GM12801 (cell line): ENCODE measurements around the gene FYN.

Experiments used
- TF ChIP-seq, protein P1 (sequence below): IDR thresholded peaks from one replicate; pipeline ENCODE4 v1.5.1; 2011; ENCODE audit warnings: control low read depth; ENCODE audit not compliant: insufficient read length; ENCODE audit errors: extremely low read depth

The FYN gene

GRCh38 chr6:111912904-111913303 lies 39.7 kb upstream of the FYN start:
- TF ChIP-seq, protein P1, sequence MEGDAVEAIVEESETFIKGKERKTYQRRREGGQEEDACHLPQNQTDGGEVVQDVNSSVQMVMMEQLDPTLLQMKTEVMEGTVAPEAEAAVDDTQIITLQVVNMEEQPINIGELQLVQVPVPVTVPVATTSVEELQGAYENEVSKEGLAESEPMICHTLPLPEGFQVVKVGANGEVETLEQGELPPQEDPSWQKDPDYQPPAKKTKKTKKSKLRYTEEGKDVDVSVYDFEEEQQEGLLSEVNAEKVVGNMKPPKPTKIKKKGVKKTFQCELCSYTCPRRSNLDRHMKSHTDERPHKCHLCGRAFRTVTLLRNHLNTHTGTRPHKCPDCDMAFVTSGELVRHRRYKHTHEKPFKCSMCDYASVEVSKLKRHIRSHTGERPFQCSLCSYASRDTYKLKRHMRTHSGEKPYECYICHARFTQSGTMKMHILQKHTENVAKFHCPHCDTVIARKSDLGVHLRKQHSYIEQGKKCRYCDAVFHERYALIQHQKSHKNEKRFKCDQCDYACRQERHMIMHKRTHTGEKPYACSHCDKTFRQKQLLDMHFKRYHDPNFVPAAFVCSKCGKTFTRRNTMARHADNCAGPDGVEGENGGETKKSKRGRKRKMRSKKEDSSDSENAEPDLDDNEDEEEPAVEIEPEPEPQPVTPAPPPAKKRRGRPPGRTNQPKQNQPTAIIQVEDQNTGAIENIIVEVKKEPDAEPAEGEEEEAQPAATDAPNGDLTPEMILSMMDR: no peak

- TF ChIP-seq, protein P1: no peak
These were observed 38.2 kb upstream of the FYN start for GRCh38 chr6:111911428-111911827.

DNA sequence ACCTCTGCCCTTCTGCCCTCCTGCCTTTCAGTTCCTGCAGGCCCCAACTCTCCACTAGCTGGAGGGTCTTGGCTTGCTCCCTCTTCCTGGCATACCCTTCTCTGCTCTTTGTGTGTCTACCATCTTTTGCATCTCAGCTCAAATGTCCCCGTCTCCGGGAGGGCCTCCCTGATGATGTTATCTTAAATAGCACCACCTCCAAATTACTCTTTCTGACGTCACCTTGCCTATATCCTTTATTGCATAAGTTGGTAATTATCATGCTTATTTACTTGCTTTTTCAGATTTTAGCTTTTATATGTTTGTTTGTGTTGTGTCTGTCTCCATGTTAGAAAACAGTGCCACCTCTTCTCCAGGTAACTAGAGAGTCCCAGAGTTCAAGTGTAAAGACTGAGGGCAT lies 36.0 kb upstream of the FYN start:
- TF ChIP-seq, protein P1: no peak

GRCh38 chr6:111900735-111901134 lies 27.5 kb upstream of the FYN start:
- TF ChIP-seq, protein P1: no peak

GRCh38 chr6:111899531-111899930 lies 26.3 kb upstream of the FYN start:
- TF ChIP-seq, protein P1: no peak

GRCh38 chr6:111898452-111898851 lies 25.2 kb upstream of the FYN start:
- TF ChIP-seq, protein P1: no peak

DNA sequence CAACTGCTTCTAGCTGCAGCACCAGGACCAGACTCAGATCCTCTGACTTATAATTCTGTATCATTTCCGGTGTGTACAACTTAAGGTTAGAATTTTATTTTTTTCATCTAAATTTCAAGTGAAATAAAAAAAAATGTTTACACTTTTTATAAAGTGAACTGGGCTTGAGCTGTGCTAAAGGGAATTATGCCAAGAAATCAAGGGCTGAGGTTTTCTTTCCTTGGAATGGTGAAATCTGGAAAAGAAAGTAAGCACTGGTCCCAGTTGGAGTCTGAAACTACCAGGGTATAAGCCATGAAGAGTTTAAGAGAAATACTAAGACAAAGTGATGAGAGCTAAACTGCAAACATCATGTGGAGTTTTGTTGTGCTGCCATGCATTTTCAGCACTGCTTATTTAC lies 21.7 kb upstream of the FYN start:
- TF ChIP-seq, protein P1: no peak

- TF ChIP-seq, protein P1: no peak
These were observed 21.0 kb upstream of the FYN start for GRCh38 chr6:111894272-111894671.
